HG02571 (cell line): ENCODE results near the gene PTPRH.
"Not testable (repeated sequence)": the region's sequence is repeated elsewhere in the genome, so short reads cannot be mapped to it uniquely, and the experiment has no call there.

Experiments used
- ATAC-seq: cut with Tn5 transposase; IDR thresholded peaks from one replicate; pipeline ENCODE4 v1.9.1; 2021; ENCODE audit warnings: mild to moderate bottlenecking, moderate library complexity; ENCODE audit not compliant: unreplicated experiment

The PTPRH gene

DNA sequence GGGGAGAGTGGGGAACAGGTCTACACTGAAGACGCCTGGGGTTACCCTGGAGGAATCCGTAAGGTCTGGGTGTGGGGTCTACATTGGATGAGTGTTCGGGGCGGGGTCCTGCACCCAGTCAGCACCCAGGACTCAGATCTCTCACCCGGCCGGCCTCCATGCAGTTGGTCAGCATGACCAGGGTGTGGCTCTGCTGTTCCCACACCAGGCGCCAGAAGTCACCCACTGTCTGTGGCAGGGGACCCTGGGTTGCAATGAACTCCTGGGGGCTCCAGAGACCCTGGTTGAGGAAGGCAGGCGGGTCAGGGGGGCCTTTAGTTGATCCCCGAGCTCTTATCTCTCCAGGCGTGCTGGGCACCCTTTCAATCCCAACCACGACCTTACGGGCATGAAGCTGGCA lies 23.2 kb downstream of the PTPRH start:
- no peak for ATAC-seq

DNA sequence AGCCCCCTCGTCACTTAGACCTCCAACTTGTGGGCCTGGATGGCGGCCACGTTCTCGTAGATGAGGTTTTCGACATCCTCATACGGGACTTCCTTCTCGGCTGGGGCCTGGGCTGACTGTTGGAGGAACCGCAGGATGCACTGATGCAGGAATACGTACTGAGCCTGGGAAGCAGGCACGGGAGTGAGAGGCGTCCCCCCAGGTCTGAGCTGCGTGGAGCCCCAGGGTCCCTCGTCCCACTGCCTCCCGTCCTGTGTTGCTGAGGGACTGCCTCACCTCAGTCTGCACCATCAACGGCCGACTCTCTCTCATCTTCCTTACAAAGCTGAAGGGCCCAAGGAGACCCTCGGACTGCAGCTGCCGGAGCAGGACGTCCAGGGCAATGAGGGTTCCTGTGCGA lies 27.6 kb downstream of the PTPRH start:
- ATAC-seq: no peak

GRCh38 chr19:55179606-55180484 lies 29.5 kb downstream of the PTPRH start, which contains the start of gene SYT5:
SYT5 (minus strand) TSS chr19:55180289; CDS start chr19:55179041, 1,248 bp downstream.
- no peak for ATAC-seq

DNA sequence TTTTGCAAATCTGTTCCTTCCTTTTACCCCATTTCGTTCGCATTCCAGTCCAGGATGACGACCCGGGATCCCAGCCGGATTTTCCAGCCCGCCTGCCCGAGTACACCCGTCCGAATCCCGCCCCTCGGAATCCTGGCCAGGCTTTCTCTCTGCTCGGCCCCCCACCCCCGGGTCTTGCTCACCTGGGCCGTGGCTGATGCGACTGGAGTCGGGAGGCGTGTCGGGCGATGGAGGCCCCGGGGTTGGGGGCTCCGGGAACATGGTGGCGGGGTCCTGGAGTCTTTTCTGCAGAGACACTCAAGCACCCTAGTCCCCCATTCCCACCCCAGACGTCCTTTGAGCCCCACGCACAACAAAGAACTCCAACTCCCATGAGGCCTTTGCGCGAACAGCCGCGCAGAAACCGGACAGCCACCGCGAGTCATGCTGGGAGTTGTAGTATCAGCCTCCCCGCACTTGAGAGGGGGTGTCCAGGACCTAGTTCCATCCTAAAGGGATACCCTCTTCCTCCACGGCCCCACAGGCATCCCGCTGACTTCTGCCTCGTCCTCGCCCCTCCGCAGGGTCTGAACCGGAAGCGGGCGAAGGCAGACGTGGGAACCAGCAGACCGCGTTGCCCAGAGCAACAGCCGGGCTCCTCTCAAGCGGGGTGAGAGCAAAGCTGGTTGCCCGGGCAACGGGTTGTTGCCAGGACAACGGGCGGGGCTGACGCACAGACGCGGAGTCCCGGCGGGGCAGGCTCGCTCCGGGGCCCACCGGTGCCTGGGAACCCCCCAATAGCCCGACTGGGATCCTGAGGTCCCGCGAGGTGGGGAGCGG lies 30.3 kb downstream of the PTPRH start:
- ATAC-seq: peak; percentile 68

DNA sequence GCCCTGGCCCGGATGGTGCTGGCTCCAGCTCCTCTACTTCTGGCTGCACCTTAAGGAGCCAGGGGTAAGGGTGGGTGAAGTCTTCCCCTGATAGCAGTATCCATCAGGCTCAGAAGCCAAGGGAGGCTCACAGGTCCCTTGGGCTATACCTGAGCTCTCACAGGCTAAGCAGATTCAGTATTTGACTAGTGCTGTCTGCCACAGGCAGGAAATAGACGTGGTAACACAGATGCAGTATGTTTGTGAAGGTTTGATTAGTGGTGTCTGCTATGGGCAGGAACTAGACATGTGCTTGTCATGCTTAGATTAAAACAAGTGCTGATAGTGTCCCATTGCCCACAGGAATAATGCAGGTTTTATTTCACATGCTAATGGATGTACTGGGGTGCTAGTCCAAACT lies 33.2 kb downstream of the PTPRH start:
- ATAC-seq: no peak

GRCh38 chr19:55175117-55175867 lies 34.0 kb downstream of the PTPRH start:
- ATAC-seq: no peak

GRCh38 chr19:55174425-55175116 lies 34.7 kb downstream of the PTPRH start:
- no peak for ATAC-seq

- ATAC-seq: no peak
Observed at GRCh38 chr19:55173714-55174409, 35.4 kb downstream of the PTPRH start.

GRCh38 chr19:55173186-55173713 lies 36.1 kb downstream of the PTPRH start:
- ATAC-seq: no peak

DNA sequence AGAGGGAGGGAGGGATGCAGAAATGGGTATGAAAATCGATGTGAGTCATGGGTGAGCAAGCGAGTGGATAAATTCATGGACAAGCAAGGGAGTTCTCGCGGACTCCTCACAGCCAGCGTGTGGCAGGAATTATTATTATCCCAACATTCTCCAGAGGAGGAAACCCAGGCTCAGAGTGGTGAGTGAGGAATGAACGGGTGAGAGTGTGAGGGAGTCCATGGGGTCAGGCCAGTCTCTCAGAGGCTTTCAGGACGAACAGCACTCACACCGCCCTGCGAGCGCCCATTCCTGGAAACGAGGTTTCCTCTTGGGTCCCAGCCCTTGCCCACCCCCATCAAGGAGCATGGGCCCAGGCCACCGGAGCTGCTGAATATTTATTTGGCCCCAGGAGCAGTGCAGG lies 36.6 kb downstream of the PTPRH start:
- no peak for ATAC-seq

GRCh38 chr19:55172318-55172717 lies 37.0 kb downstream of the PTPRH start:
- ATAC-seq: not testable (repeated sequence)

DNA sequence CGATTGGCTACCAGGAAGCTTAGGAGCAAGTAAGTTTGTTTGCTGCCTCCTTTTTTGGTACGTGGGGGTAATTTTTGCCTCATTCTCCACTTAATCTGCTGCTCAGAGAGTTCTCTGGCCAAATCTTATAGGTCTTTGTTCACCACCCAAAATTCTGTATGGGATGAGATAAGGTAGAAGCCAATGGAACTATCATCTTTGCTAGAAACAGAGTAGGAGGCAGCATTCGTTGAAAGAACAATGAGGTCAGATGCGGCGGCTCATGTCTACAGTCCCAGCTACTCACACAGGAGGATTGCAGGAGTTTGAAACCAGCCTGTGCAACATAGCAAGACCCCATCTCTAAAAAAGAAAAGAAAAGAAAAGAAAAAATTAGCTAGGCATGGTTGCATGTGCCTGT lies 37.9 kb downstream of the PTPRH start:
- no peak for ATAC-seq

DNA sequence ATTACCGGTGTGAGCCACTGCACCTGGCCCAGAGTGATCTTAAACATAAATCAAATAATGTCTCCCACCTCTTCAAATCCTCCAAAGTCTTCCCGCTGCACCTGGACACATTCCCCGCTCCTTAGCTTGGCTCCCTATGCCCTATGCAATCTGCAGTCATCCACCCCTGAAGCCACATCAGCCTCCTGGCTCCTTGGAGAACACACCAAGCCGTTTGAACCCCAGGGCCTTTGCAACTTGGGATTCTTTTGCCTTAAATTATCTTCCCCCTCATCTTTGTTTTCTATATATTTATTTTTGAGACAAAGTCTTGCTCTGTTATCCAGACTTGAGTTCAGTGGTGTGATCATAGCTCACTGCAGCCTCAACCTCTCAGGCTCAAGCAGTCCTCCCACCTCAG lies 40.2 kb downstream of the PTPRH start:
- no peak for ATAC-seq

DNA sequence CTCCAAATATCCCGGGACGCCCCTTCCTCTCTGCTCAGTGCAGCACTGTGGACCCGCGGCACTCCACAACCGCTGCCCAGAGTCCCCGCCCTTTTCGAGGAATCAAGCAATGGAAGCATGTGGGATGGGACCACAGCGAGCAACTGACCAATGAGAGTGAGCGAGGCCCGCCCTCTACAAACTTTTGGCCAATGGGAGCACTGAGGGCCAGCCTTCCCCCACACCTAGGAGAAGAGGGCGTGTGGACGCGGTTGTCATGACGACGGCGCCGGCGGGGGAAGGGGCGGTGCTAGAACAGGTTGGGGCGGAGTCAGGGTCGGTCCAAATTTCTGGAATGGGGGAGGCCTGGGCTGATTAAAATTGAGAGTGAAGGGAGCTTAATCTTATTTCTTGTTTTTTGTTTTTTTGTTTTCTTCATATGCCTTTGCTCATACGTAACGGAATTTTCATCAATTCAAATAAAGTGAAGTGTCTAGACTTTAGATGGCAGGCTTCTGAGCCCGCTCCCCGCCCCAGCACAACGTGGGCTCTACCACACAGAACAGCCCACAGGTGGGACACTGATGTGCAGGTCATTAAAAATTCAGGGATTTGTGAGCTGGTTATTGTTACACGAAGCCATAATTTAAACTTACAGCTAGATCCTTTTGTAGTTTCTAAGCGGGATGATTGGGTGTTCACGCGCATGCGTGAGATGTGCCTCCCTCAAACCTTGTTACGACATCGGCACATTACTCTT lies 42.6 kb downstream of the PTPRH start, which contains the start of gene DNAAF3:
Gene DNAAF3, minus strand, starts transcription at position 84 of the 739 bp plus-strand sequence. CDS start 200 bp downstream, outside the sequence.
- no peak for ATAC-seq

GRCh38 chr19:55165952-55166529 lies 43.3 kb downstream of the PTPRH start:
- no peak for ATAC-seq

DNA sequence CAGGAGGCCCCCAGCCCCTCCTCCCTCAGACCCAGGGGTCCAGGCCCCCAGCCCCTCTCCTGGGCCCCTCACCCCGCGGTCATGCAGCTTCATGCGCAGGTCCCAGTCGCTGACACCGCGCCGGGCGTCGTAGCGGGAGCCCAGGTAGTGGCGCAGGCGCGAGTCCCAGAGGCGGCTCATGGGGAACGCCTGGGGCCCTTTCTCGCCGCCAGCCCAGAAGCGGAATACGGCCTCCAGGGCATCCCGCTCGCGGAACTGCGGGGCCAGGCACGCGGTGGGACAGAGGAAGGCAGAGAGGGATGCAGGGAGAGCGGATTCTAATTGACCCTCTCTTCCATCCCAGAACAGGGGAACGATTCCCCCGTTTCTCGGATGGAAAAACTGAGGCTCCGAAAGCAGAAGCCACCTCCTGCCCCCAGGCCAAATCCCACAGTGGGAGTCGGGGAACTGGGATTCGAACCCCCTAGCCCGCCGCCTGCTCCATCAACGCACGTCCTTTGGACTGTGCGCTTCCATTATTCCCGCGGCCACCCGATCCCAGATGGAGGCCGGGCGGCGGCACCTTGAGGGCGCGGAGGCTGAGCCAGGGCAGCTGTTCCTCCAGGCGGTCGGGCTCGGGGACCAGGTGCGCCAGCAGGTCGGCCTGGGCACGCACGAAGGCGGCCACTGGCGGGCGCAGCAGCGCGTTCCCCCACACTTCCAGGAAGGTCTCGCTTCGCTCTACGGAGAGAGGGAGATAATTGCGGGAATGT lies 47.6 kb downstream of the PTPRH start:
- no peak for ATAC-seq

DNA sequence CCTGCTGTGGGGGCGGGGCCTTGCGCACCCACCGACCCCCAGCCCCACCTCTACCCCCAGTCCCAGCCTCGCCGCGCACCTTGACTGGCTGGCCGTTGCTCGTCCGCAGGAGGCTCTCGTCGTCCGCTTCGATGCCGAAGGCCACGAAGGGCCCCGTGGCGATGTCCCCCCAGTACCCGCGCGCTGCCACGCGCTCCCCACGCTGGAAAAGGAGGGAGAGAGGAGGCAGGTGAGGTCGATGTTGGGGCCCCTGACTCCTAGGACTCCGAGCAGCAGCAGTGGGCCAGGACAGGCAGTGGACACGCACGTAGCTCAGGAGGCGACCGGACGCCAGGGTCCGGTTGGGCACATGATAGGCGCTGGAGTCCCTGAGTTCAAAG lies 48.3 kb downstream of the PTPRH start:
- ATAC-seq: no peak
